ENCODE results near the gene LIPC. TPM values are rescaled to one million over a fixed set of nuclear protein-coding genes. Genes with fewer than 3 reads are reported as not detected.
A peak's percentile ranks its signal among the peaks of the same experiment; 100 is the strongest.

Gene LIPC
- total RNA-seq, 3 donors from 2014 or later (not counting 1 experiment from before 2014, with no cell fraction given), result 5.3 to 7.1 (median 5.3) TPM

- no peak for DNase-seq
- no peak overlapping the region for H3K27ac ChIP-seq (ENCODE audit: low read length)
- Mint-ChIP-seq H3K4me3 (no peak overlapping the region), H3K4me1 (peaks cover 36 to 62% of the 10 kb centered on the region in 2 donors), H3K27me3 (ENCODE audit: low read depth in 2 of 2) (no peaks in the 10 kb centered on the region), H3K27ac (no peak overlapping the region), H3K36me3 (no peaks in the 10 kb centered on the region), H3K9me3 (no peaks in the 10 kb centered on the region)
- no peak for ATAC-seq
- intact Hi-C loops (cut with micrococcal nuclease), result no loop called here
- H3K9me3 ChIP-seq (ENCODE audit: control insufficient read depth, insufficient read depth, low read length), result no peaks in the 10 kb centered on the region
- H3K36me3 ChIP-seq (ENCODE audit: control insufficient read depth, insufficient read depth, low read length), result no peaks in the 10 kb centered on the region
- H3K4me3 ChIP-seq (ENCODE audit: low read length), result no peak overlapping the region
- WGBS (ENCODE audit: insufficient coverage), result 76% methylated on average over 2 of the region's 2 CpGs
- TF ChIP-seq CTCF (IDR thresholded peaks at IDR 0.05), result no peak
- H3K4me1 ChIP-seq (ENCODE audit: control insufficient read depth, insufficient read depth, low read length), result peaks cover 26% of the 10 kb centered on the region
- H3K27me3 ChIP-seq (ENCODE audit: control insufficient read depth, insufficient read depth, low read length), result no peaks in the 10 kb centered on the region
Measured at GRCh38 chr15:58524247-58524646, 92.5 kb downstream of the LIPC start.

GRCh38 chr15:58525991-58526421 is 94.2 kb downstream of the LIPC start:
- Histone ChIP-seq H3K9me3 (ENCODE audit: control insufficient read depth, insufficient read depth, low read length) (no peaks in the 10 kb centered on the region), H3K36me3 (ENCODE audit: control insufficient read depth, insufficient read depth, low read length) (no peaks in the 10 kb centered on the region), H3K4me1 (ENCODE audit: control insufficient read depth, insufficient read depth, low read length) (peaks cover 15% of the 10 kb centered on the region), H3K27me3 (ENCODE audit: control insufficient read depth, insufficient read depth, low read length) (no peaks in the 10 kb centered on the region), H3K4me3 (ENCODE audit: low read length) (no peak overlapping the region), H3K27ac (ENCODE audit: low read length) (no peak overlapping the region)
- intact Hi-C loops (cut with micrococcal nuclease), result no loop called here
- 83% methylated on average over 4 of the region's 4 CpGs for WGBS (ENCODE audit: insufficient coverage)
- no peaks in the 10 kb centered on the region for H3K36me3 Mint-ChIP-seq
- H3K27me3 Mint-ChIP-seq (ENCODE audit: low read depth in 2 of 2), result no peaks in the 10 kb centered on the region
- peaks cover 20 to 44% of the 10 kb centered on the region in 2 donors for H3K4me1 Mint-ChIP-seq
- no peak for ATAC-seq
- H3K4me3 Mint-ChIP-seq, result no peak overlapping the region
- TF ChIP-seq CTCF (IDR thresholded peaks at IDR 0.05), result no peak
- no peak overlapping the region for H3K27ac Mint-ChIP-seq
- DNase-seq, result no peak
- no peaks in the 10 kb centered on the region for H3K9me3 Mint-ChIP-seq

GRCh38 chr15:58526647-58527192 is 94.9 kb downstream of the LIPC start:
- H3K4me1 Mint-ChIP-seq, result peaks cover 15 to 37% of the 10 kb centered on the region in 2 donors
- no peak overlapping the region for H3K4me3 Mint-ChIP-seq
- no peaks in the 10 kb centered on the region for H3K36me3 Mint-ChIP-seq
- no peak overlapping the region for H3K27ac Mint-ChIP-seq
- Histone ChIP-seq H3K4me3 (ENCODE audit: low read length) (no peak overlapping the region), H3K9me3 (ENCODE audit: control insufficient read depth, insufficient read depth, low read length) (no peaks in the 10 kb centered on the region), H3K27ac (ENCODE audit: low read length) (no peak overlapping the region), H3K36me3 (ENCODE audit: control insufficient read depth, insufficient read depth, low read length) (no peaks in the 10 kb centered on the region), H3K4me1 (ENCODE audit: control insufficient read depth, insufficient read depth, low read length) (peaks cover 10% of the 10 kb centered on the region), H3K27me3 (ENCODE audit: control insufficient read depth, insufficient read depth, low read length) (no peaks in the 10 kb centered on the region)
- no peaks in the 10 kb centered on the region for H3K27me3 Mint-ChIP-seq (ENCODE audit: low read depth in 2 of 2)
- no peaks in the 10 kb centered on the region for H3K9me3 Mint-ChIP-seq
- no peak for DNase-seq
- ATAC-seq, result peak in 1 of 3 donors; percentile 39
- intact Hi-C loops (cut with micrococcal nuclease), result no loop called here
- 92% methylated on average over 6 of the region's 7 CpGs for WGBS (ENCODE audit: insufficient coverage)
- no peak for TF ChIP-seq CTCF (IDR thresholded peaks at IDR 0.05)

- peaks cover 4% of the 10 kb centered on the region for H3K4me1 ChIP-seq (ENCODE audit: control insufficient read depth, insufficient read depth, low read length)
- DNase-seq (no peak), ATAC-seq (no peak)
- Mint-ChIP-seq H3K27me3 (ENCODE audit: low read depth in 2 of 2) (no peaks in the 10 kb centered on the region), H3K36me3 (no peaks in the 10 kb centered on the region), H3K4me1 (peaks cover 12 to 27% of the 10 kb centered on the region in 2 donors), H3K4me3 (no peak overlapping the region), H3K27ac (no peak overlapping the region), H3K9me3 (no peaks in the 10 kb centered on the region)
- no peaks in the 10 kb centered on the region for H3K9me3 ChIP-seq (ENCODE audit: control insufficient read depth, insufficient read depth, low read length)
- intact Hi-C loops (cut with micrococcal nuclease), result no loop called here
- TF ChIP-seq CTCF (IDR thresholded peaks at IDR 0.05), result no peak
- no peaks in the 10 kb centered on the region for H3K27me3 ChIP-seq (ENCODE audit: control insufficient read depth, insufficient read depth, low read length)
- H3K4me3 ChIP-seq (ENCODE audit: low read length), result no peak overlapping the region
- no peak overlapping the region for H3K27ac ChIP-seq (ENCODE audit: low read length)
- WGBS (ENCODE audit: insufficient coverage), result 90% methylated on average over 9 of the region's 9 CpGs
- H3K36me3 ChIP-seq (ENCODE audit: control insufficient read depth, insufficient read depth, low read length), result no peaks in the 10 kb centered on the region
Measured at GRCh38 chr15:58527573-58528187, 95.9 kb downstream of the LIPC start.
